ENCODE results near the gene LRRN3.

Gene LRRN3

GRCh38 chr7:111050875-111051416 lies 40.0 kb upstream of the LRRN3 start:
- no peak for TF ChIP-seq CTCF (IDR thresholded peaks at IDR 0.05; ENCODE audit: insufficient read depth, low read depth, low read length, missing control alignments)
- no peak overlapping the region for H3K4me3 ChIP-seq (ENCODE audit: low read length)
- DNase-seq (ENCODE audit: low read depth): no peak

- no peak for TF ChIP-seq CTCF (IDR thresholded peaks at IDR 0.05; ENCODE audit: insufficient read depth, low read depth, low read length, missing control alignments)
- no peak for DNase-seq (ENCODE audit: low read depth)
- no peak overlapping the region for H3K4me3 ChIP-seq (ENCODE audit: low read length)
Measured at GRCh38 chr7:111051832-111052231, 39.1 kb upstream of the LRRN3 start.

- DNase-seq (ENCODE audit: low read depth): no peak
- H3K4me3 ChIP-seq (ENCODE audit: low read length): no peak overlapping the region
- TF ChIP-seq CTCF (IDR thresholded peaks at IDR 0.05; ENCODE audit: insufficient read depth, low read depth, low read length, missing control alignments): no peak
Measured at GRCh38 chr7:111053035-111053434, 37.9 kb upstream of the LRRN3 start.

- no peak overlapping the region for H3K4me3 ChIP-seq (ENCODE audit: low read length)
- DNase-seq (ENCODE audit: low read depth): no peak
- no peak for TF ChIP-seq CTCF (IDR thresholded peaks at IDR 0.05; ENCODE audit: insufficient read depth, low read depth, low read length, missing control alignments)
Measured at GRCh38 chr7:111056371-111056770, 34.6 kb upstream of the LRRN3 start.

GRCh38 chr7:111057066-111057465 lies 33.9 kb upstream of the LRRN3 start:
- no peak for TF ChIP-seq CTCF (IDR thresholded peaks at IDR 0.05; ENCODE audit: insufficient read depth, low read depth, low read length, missing control alignments)

GRCh38 chr7:111059833-111060232 lies 31.1 kb upstream of the LRRN3 start:
- no peak overlapping the region for H3K4me3 ChIP-seq (ENCODE audit: low read length)
- no peak for TF ChIP-seq CTCF (IDR thresholded peaks at IDR 0.05; ENCODE audit: insufficient read depth, low read depth, low read length, missing control alignments)
- DNase-seq (ENCODE audit: low read depth): no peak

More at GRCh38 chr7:111057066-111057465, 33.9 kb upstream of the LRRN3 start:
- DNase-seq (ENCODE audit: low read depth): no peak
- no peak overlapping the region for H3K4me3 ChIP-seq (ENCODE audit: low read length)

GRCh38 chr7:111063166-111063565 lies 27.8 kb upstream of the LRRN3 start:
- no peak overlapping the region for H3K4me3 ChIP-seq (ENCODE audit: low read length)
- no peak for TF ChIP-seq CTCF (IDR thresholded peaks at IDR 0.05; ENCODE audit: insufficient read depth, low read depth, low read length, missing control alignments)
- no peak for DNase-seq (ENCODE audit: low read depth)

All from epithelial cell of esophagus (primary cell).